CD4-positive, alpha-beta T cell treated with Interferon gamma for 1 hour (primary cell): ENCODE results near the gene PROKR1.
"Not testable (repeated sequence)": the region's sequence is repeated elsewhere in the genome, so short reads cannot be mapped to it uniquely, and the experiment has no call there.

Experiments used
- DNase-seq: peaks from one replicate; pipeline ENCODE4 v3.0.0-alpha.2; 2020

The PROKR1 gene

GRCh38 chr2:68659081-68659480, 15.7 kb downstream of the PROKR1 start:
- DNase-seq, result no peak

GRCh38 chr2:68660658-68661057, 17.3 kb downstream of the PROKR1 start:
- DNase-seq, result no peak

GRCh38 chr2:68662466-68662865, 19.1 kb downstream of the PROKR1 start:
- DNase-seq, result no peak

- DNase-seq, result no peak
Measured at GRCh38 chr2:68663371-68664156, 20.2 kb downstream of the PROKR1 start.

- no peak for DNase-seq
Measured at GRCh38 chr2:68667371-68667770, 24.0 kb downstream of the PROKR1 start.

GRCh38 chr2:68669651-68670050, 26.3 kb downstream of the PROKR1 start:
- DNase-seq, result no peak

GRCh38 chr2:68671961-68672360, 28.6 kb downstream of the PROKR1 start:
- DNase-seq, result no peak

- DNase-seq, result no peak
Measured at GRCh38 chr2:68673631-68674030, 30.3 kb downstream of the PROKR1 start.

- no peak for DNase-seq
Measured at GRCh38 chr2:68675470-68675869, 32.1 kb downstream of the PROKR1 start.

GRCh38 chr2:68677837-68678236, 34.5 kb downstream of the PROKR1 start:
- not testable (repeated sequence) for DNase-seq

GRCh38 chr2:68679166-68679916, 36.0 kb downstream of the PROKR1 start:
- DNase-seq, result not testable (repeated sequence)

- not testable (repeated sequence) for DNase-seq
Measured at GRCh38 chr2:68679917-68680267, 36.5 kb downstream of the PROKR1 start.

- DNase-seq, result no peak
Measured at GRCh38 chr2:68684197-68684596, 40.8 kb downstream of the PROKR1 start.

GRCh38 chr2:68686178-68686577, 42.8 kb downstream of the PROKR1 start:
- DNase-seq, result no peak

- no peak for DNase-seq
Measured at GRCh38 chr2:68687018-68687417, 43.6 kb downstream of the PROKR1 start.

- DNase-seq, result peak; percentile 1
Measured at GRCh38 chr2:68689553-68690537, 46.5 kb downstream of the PROKR1 start.

GRCh38 chr2:68690851-68691250, 47.5 kb downstream of the PROKR1 start:
- DNase-seq, result no peak

GRCh38 chr2:68692511-68692910, 49.1 kb downstream of the PROKR1 start:
- DNase-seq, result no peak

GRCh38 chr2:68693951-68694350, 50.6 kb downstream of the PROKR1 start:
- DNase-seq, result no peak

GRCh38 chr2:68695971-68696370, 52.6 kb downstream of the PROKR1 start:
- no peak for DNase-seq

GRCh38 chr2:68696554-68696953, 53.2 kb downstream of the PROKR1 start:
- DNase-seq, result no peak

GRCh38 chr2:68698567-68699377, 55.4 kb downstream of the PROKR1 start:
- no peak for DNase-seq
